CD14-positive monocyte (primary cell): Measurements from ENCODE around the gene FHIT. TPM values are rescaled to one million over a fixed set of nuclear protein-coding genes. Genes with fewer than 3 reads are reported as not detected.

Experiments used
- DNase-seq, 3 donors: peaks; one replicate each; pipeline ENCODE4 v3.0.0-alpha.2; 2011 to 2022
- H2AFZ ChIP-seq: 2 replicates; pipeline ENCODE4 v1.6.0; 2012; ENCODE audit warnings: mild to moderate bottlenecking, low read depth, low read length, inconsistent platforms; ENCODE audit not compliant: insufficient read depth, poor library complexity, severe bottlenecking
- H3K27ac ChIP-seq, 2 donors: 1 replicate in 1 of 2; 2 replicates in 1 of 2; pipeline ENCODE4 v1.5.1; 2012 to 2013; ENCODE audit warnings: low read length in 2 of 2, control low read depth in 1 of 2, inconsistent platforms in 1 of 2, low read depth in 1 of 2, mild to moderate bottlenecking in 1 of 2
- H3K27me3 ChIP-seq, 2 donors: one replicate each; pipeline versions ENCODE4 v1.6.0 to v1.6.1; 2011 to 2013; ENCODE audit warnings: low read length in 2 of 2; ENCODE audit not compliant: control insufficient read depth in 2 of 2, insufficient read depth in 2 of 2
- H3K36me3 ChIP-seq, 2 donors: replicated peaks in 1 of 2; 1 replicate in 1 of 2; 2 replicates in 1 of 2; pipeline versions ENCODE4 v1.5.1 to v1.6.1; 2012 to 2013; ENCODE audit warnings: low read length in 2 of 2, control low read depth in 1 of 2, inconsistent platforms in 1 of 2, mild to moderate bottlenecking in 1 of 2; ENCODE audit not compliant: insufficient read depth in 2 of 2, control insufficient read depth in 1 of 2
- H3K4me1 ChIP-seq, 2 donors: 1 replicate in 1 of 2; 2 replicates in 1 of 2; pipeline versions ENCODE4 v1.5.1 to v1.6.1; 2012 to 2013; ENCODE audit warnings: low read length in 2 of 2, control low read depth in 1 of 2, inconsistent platforms in 1 of 2, mild to moderate bottlenecking in 1 of 2, moderate library complexity in 1 of 2; ENCODE audit not compliant: insufficient read depth in 2 of 2, control insufficient read depth in 1 of 2
- H3K4me2 ChIP-seq: replicated peaks from 2 replicates; pipeline ENCODE3; 2012; ENCODE audit warnings: low read length, moderate library complexity, mild to moderate bottlenecking; ENCODE audit not compliant: poor library complexity, severe bottlenecking; ENCODE audit errors: extremely low read depth
- H3K4me3 ChIP-seq, 3 experiments: fragments of 200-600 bp in 1 of 3; sonication (generic) in 1 of 3; replicated peaks in 1 of 3; 1 replicate in 2 of 3; 2 replicates in 1 of 3; pipeline ENCODE4 v1.5.1; 2011 to 2013; ENCODE audit warnings: low read length in 3 of 3, mild to moderate bottlenecking in 3 of 3, control low read depth in 2 of 3, low read depth in 2 of 3, inconsistent platforms in 1 of 3, moderate library complexity in 1 of 3
- H3K79me2 ChIP-seq: 2 replicates; pipeline ENCODE4 v1.6.0; 2012; ENCODE audit warnings: mild to moderate bottlenecking, control low read depth, inconsistent platforms, low read length, moderate library complexity; ENCODE audit not compliant: insufficient read depth
- H3K9ac ChIP-seq: 2 replicates; pipeline ENCODE4 v1.6.0; 2017; ENCODE audit warnings: low read length, mild to moderate bottlenecking; ENCODE audit not compliant: insufficient read depth, poor library complexity, severe bottlenecking
- H3K9me3 ChIP-seq, 2 donors: replicated peaks in 1 of 2; 1 replicate in 1 of 2; 2 replicates in 1 of 2; pipeline versions ENCODE4 v1.5.1 to v1.6.1; 2012 to 2013; ENCODE audit warnings: low read length in 2 of 2, control low read depth in 1 of 2; ENCODE audit not compliant: control insufficient read depth in 1 of 2, insufficient read depth in 1 of 2
- H4K20me1 ChIP-seq: 2 replicates; pipeline ENCODE4 v1.6.0; 2012; ENCODE audit warnings: mild to moderate bottlenecking, low read length, control low read depth, moderate library complexity; ENCODE audit not compliant: insufficient read depth
- H3K27ac Mint-ChIP-seq, 7 donors: one replicate each; pipeline ENCODE4 v1.8.0; 2020; ENCODE audit warnings: mild to moderate bottlenecking in 7 of 7, mixed read lengths in 7 of 7, moderate library complexity in 6 of 7, inconsistent platforms in 2 of 7
- H3K27me3 Mint-ChIP-seq, 3 donors: one replicate each; pipeline ENCODE4 v1.8.0; 2021 to 2022; ENCODE audit warnings: low read depth in 3 of 3, mild to moderate bottlenecking in 3 of 3, mixed read lengths in 3 of 3, moderate library complexity in 3 of 3, inconsistent platforms in 1 of 3
- H3K36me3 Mint-ChIP-seq, 2 donors: one replicate each; pipeline ENCODE4 v1.8.0; 2020; ENCODE audit warnings: mixed read lengths in 2 of 2, inconsistent platforms in 1 of 2, mild to moderate bottlenecking in 1 of 2
- H3K4me1 Mint-ChIP-seq: one replicate; pipeline ENCODE4 v1.8.0; 2020; ENCODE audit warnings: mild to moderate bottlenecking, mixed read lengths
- H3K4me3 Mint-ChIP-seq, 2 donors: one replicate each; pipeline ENCODE4 v1.8.0; 2020; ENCODE audit warnings: mild to moderate bottlenecking in 2 of 2, mixed read lengths in 2 of 2, moderate library complexity in 1 of 2
- H3K9me3 Mint-ChIP-seq, 7 donors: one replicate each; pipeline ENCODE4 v1.8.0; 2020 to 2022; ENCODE audit warnings: mixed read lengths in 7 of 7, mild to moderate bottlenecking in 6 of 7, moderate library complexity in 6 of 7, inconsistent platforms in 2 of 7
- CTCF ChIP-seq: fragments of 200-600 bp; IDR thresholded peaks from one replicate; pipeline ENCODE4 v1.8.0; 2022; ENCODE audit warnings: antibody characterized with exemption, mild to moderate bottlenecking
- WGBS: methylation state at CpG from one replicate; pipeline ENCODE4 v1.1.5; 2013; ENCODE audit warnings: missing lambda C conversion rate; ENCODE audit not compliant: insufficient coverage; 5-methylcytosine and 5-hydroxymethylcytosine counted together
- intact Hi-C, 2 donors: fragments of 100-400 bp; cut with micrococcal nuclease; formaldehyde crosslinking; loops; one replicate each; pipeline versions ENCODE4 v1.15.0 to v1.15.1; 2023
- polyA plus RNA-seq, 3 donors: library from polyadenylated mRNA; depleted of rRNA in 1 of 3; unstranded in 2 of 3; stranded (reverse) in 1 of 3; fragments of 300-500 nt in 2 of 3; fragments of >200 nt in 1 of 3; fragmentation: Illumina TruSeq in 2 of 3; gene quantifications; 1 replicate in 2 of 3; 2 replicates in 1 of 3; pipeline ENCODE4 v1.2.3, GENCODE V29; 2012 to 2021

Gene FHIT
- polyA plus RNA-seq, 3 donors, result 1.7 to 3.4 (median 3.2) TPM

DNA sequence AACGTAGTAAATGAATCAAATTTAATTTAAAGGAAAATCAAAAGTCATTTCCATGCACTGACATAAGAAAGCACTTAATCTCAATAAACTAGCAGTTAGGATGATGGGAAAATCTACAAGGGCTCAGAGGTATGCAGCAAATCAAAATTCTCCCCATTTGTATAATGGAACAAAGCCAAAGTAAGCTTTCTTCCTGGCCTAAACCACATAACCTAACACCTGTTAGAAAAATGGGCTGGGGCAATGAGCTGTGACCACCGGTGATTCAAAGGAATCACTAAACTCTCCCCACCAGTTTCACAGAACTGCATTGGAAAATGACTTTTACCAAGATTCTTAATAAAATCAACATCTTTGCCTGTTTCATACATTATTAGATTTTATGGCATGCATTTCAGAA, 1024.3 kb downstream of the FHIT start:
- H3K27ac Mint-ChIP-seq, result no peak overlapping the region
- H3K27ac ChIP-seq, result no peak overlapping the region
- H3K36me3 ChIP-seq, result no peaks in the 10 kb centered on the region
- no peaks in the 10 kb centered on the region for H3K36me3 Mint-ChIP-seq
- no peak for DNase-seq
- no peaks in the 10 kb centered on the region for H3K4me1 ChIP-seq
- H3K4me3 ChIP-seq, result no peak overlapping the region
- 100% methylated on average over 1 of the region's 2 CpGs for WGBS
- H3K9me3 Mint-ChIP-seq, result peaks cover 0 to 13% (median 3%) of the 10 kb centered on the region in 7 donors
- H2AFZ ChIP-seq, result no peak overlapping the region
- no peaks in the 10 kb centered on the region for H4K20me1 ChIP-seq
- no peak for TF ChIP-seq CTCF
- H3K4me2 ChIP-seq, result no peak overlapping the region
- H3K9ac ChIP-seq, result no peak overlapping the region
- no peak overlapping the region for H3K4me3 Mint-ChIP-seq
- H3K4me1 Mint-ChIP-seq, result no peaks in the 10 kb centered on the region
- H3K27me3 ChIP-seq, result no peaks in the 10 kb centered on the region
- H3K9me3 ChIP-seq, result no peaks in the 10 kb centered on the region
- H3K79me2 ChIP-seq, result no peaks in the 10 kb centered on the region
- peaks cover 0 to 1% (median 0%) of the 10 kb centered on the region in 3 donors for H3K27me3 Mint-ChIP-seq
- intact Hi-C loops, result no loop called here

GRCh38 chr3:60225848-60226247, 1025.4 kb downstream of the FHIT start:
- no peak overlapping the region for H3K27ac ChIP-seq
- no peaks in the 10 kb centered on the region for H3K36me3 ChIP-seq
- H3K9me3 ChIP-seq, result no peaks in the 10 kb centered on the region
- no peak overlapping the region for H2AFZ ChIP-seq
- Mint-ChIP-seq H3K4me1 (no peaks in the 10 kb centered on the region), H3K4me3 (no peak overlapping the region), H3K36me3 (no peaks in the 10 kb centered on the region), H3K9me3 (peaks cover 0 to 13% (median 0%) of the 10 kb centered on the region in 7 donors), H3K27me3 (peaks cover 0 to 1% (median 0%) of the 10 kb centered on the region in 3 donors), H3K27ac (no peak overlapping the region)
- no peaks in the 10 kb centered on the region for H3K27me3 ChIP-seq
- no peaks in the 10 kb centered on the region for H3K79me2 ChIP-seq
- WGBS, result 92% methylated on average over 2 of the region's 3 CpGs
- H3K4me1 ChIP-seq, result no peaks in the 10 kb centered on the region
- no peak overlapping the region for H3K4me2 ChIP-seq
- no peaks in the 10 kb centered on the region for H4K20me1 ChIP-seq
- no peak overlapping the region for H3K4me3 ChIP-seq
- no peak overlapping the region for H3K9ac ChIP-seq
- intact Hi-C loops, result no loop called here
- no peak for TF ChIP-seq CTCF
- DNase-seq, result no peak
